Vagina (tissue), 2 donors: Measurements from ENCODE around the gene PHLDB3. TPM values are rescaled to one million over a fixed set of nuclear protein-coding genes. Genes with fewer than 3 reads are reported as not detected.
A peak's percentile ranks its signal among the peaks of the same experiment; 100 is the strongest.
"Not testable (repeated sequence)": the region's sequence is repeated elsewhere in the genome, so short reads cannot be mapped to it uniquely, and the experiment has no call there.

Experiments used
- DNase-seq, 2 donors: peaks; one replicate each; pipeline ENCODE4 v3.0.0-alpha.2; 2017; ENCODE audit errors: extremely low spot score in 2 of 2
- H3K27ac ChIP-seq: fragments of 200-600 bp; sonication (generic); one replicate; pipeline ENCODE4 v1.5.1; 2019
- H3K27me3 ChIP-seq: fragments of 200-600 bp; sonication (generic); one replicate; pipeline ENCODE4 v1.5.1; 2019
- H3K36me3 ChIP-seq, 2 donors: fragments of 200-600 bp; sonication (generic); one replicate each; pipeline ENCODE4 v1.5.1; 2017 to 2019
- H3K4me1 ChIP-seq: fragments of 200-600 bp; sonication (generic); one replicate; pipeline ENCODE4 v1.5.1; 2019
- H3K4me3 ChIP-seq, 2 donors: fragments of 200-600 bp; sonication (generic); 1 replicate in 1 of 2; 2 replicates in 1 of 2; pipeline ENCODE4 v1.5.1; 2016 to 2019
- H3K9me3 ChIP-seq: fragments of 200-600 bp; sonication (generic); one replicate; pipeline ENCODE4 v1.5.1; 2019
- POLR2A ChIP-seq, 2 donors: fragments of 450-650 bp; IDR thresholded peaks; one replicate each; pipeline ENCODE4 v1.6.1; 2017; ENCODE audit warnings: antibody characterized with exemption in 2 of 2, mild to moderate bottlenecking in 2 of 2, moderate library complexity in 2 of 2
- POLR2AphosphoS5 ChIP-seq, 2 donors: sonication (generic); formaldehyde crosslinking; IDR thresholded peaks; one replicate each; pipeline ENCODE4 v1.9.0; 2017; ENCODE audit warnings: antibody characterized with exemption in 2 of 2, mild to moderate bottlenecking in 2 of 2, low read depth in 1 of 2; ENCODE audit not compliant: insufficient read depth in 1 of 2
- intact Hi-C: fragments of 100-400 bp; cut with DNase I; formaldehyde crosslinking; loops from one replicate; pipeline ENCODE4 v1.15.1; 2023
- total RNA-seq: library from RNA; depleted of rRNA; stranded (reverse); fragments of >200 nt; gene quantifications from one replicate; pipeline ENCODE4 v1.2.3, GENCODE V29; 2016
- TF ChIP-seq, protein P1 (sequence below), 3 experiments: fragments of 450-650 bp in 2 of 3; fragments of 200-600 bp in 1 of 3; sonication (generic) in 1 of 3; IDR thresholded peaks; one replicate each; pipeline ENCODE4 v1.5.1; 2017 to 2019; ENCODE audit warnings: antibody characterized with exemption in 3 of 3, mild to moderate bottlenecking in 2 of 3, moderate library complexity in 2 of 3

The PHLDB3 gene
- total RNA-seq, 1 donor from 2014 or later = 24.3 TPM

DNA sequence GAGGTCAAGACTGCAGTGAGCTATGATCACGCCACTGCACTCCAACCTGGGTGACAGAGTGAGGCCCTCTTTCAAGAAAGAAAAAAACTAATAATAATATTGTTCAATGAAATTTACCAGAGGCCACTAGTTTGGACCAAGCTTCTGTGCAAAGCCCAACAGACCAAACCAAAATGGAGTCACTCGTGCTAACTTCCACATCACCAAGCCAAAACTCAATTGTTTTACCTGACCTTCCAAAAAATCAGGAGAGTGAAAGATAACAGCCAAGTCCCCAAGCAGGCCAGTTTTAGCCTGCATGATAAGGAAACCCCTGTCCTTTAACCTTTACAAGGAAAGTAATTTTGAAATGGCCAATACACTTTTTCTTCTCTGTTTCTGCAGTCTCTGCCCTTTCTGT, 59.1 kb downstream of the PHLDB3 start:
- H3K4me3 ChIP-seq = no peak overlapping the region
- TF ChIP-seq, protein P1, sequence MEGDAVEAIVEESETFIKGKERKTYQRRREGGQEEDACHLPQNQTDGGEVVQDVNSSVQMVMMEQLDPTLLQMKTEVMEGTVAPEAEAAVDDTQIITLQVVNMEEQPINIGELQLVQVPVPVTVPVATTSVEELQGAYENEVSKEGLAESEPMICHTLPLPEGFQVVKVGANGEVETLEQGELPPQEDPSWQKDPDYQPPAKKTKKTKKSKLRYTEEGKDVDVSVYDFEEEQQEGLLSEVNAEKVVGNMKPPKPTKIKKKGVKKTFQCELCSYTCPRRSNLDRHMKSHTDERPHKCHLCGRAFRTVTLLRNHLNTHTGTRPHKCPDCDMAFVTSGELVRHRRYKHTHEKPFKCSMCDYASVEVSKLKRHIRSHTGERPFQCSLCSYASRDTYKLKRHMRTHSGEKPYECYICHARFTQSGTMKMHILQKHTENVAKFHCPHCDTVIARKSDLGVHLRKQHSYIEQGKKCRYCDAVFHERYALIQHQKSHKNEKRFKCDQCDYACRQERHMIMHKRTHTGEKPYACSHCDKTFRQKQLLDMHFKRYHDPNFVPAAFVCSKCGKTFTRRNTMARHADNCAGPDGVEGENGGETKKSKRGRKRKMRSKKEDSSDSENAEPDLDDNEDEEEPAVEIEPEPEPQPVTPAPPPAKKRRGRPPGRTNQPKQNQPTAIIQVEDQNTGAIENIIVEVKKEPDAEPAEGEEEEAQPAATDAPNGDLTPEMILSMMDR (IDR thresholded peaks at IDR 0.05) = no peak
- no peak for TF ChIP-seq POLR2AphosphoS5 (IDR thresholded peaks at IDR 0.05; ENCODE audit: insufficient read depth in 1 of 2, low read depth in 1 of 2)
- TF ChIP-seq POLR2A (IDR thresholded peaks at IDR 0.05) = no peak
- H3K4me1 ChIP-seq = no peaks in the 10 kb centered on the region
- no peak overlapping the region for H3K27ac ChIP-seq
- no peaks in the 10 kb centered on the region for H3K27me3 ChIP-seq
- no peaks in the 10 kb centered on the region for H3K9me3 ChIP-seq
- intact Hi-C loops = loop anchor here (5.0 kb wide), 1 partner anchor 72 kb away; no protein-coding TSS in a partner anchor
- H3K36me3 ChIP-seq = no peaks in the 10 kb centered on the region
- DNase-seq = no peak

DNA sequence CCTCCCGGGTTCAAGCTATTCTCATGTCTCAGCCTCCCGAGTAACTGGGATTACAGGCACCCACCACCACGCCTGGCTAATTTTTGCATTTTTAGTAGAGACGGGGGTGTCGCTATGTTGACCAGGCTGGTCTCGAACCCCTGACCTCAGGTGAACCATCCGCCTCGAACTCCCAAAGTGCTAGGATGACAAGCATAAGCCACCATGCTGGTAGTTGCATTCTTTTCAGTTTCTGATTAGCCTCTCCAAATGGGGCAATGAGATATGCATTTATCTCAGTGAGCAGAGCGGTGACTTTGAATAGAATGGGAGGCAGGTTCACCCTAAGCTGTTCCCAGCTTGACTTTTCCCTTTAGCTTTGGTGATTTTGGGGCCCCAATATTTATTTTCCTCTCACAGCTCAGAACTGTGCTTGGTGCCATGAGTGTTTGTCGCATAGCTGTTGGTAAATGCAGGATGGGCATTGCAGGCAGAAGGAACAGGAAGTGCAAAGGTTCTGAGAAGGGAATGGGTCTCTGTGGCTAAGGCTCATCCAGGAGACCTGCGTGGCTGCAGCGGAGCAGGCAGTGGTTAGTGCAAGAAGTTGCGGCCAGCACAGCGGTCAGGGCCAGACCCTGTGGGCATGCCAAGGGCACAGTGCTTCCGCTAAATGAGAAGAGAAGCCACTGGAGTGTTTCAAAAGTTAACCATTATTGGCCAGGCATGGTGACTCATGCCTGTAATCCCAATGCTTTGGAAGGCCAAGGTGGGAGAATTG, 59.8 kb downstream of the PHLDB3 start:
- Histone ChIP-seq H3K36me3 (no peaks in the 10 kb centered on the region), H3K4me3 (no peak overlapping the region), H3K27me3 (no peaks in the 10 kb centered on the region), H3K4me1 (peaks cover under 1% of the 10 kb centered on the region), H3K9me3 (no peaks in the 10 kb centered on the region), H3K27ac (no peak overlapping the region)
- TF ChIP-seq POLR2A (IDR thresholded peaks at IDR 0.05) = no peak
- no peak for TF ChIP-seq POLR2AphosphoS5 (IDR thresholded peaks at IDR 0.05; ENCODE audit: insufficient read depth in 1 of 2, low read depth in 1 of 2)
- TF ChIP-seq, protein P1 (IDR thresholded peaks at IDR 0.05) = no peak
- no peak for DNase-seq
- intact Hi-C loops = loop anchor here (5.0 kb wide), 1 partner anchor 73 kb away; no protein-coding TSS in a partner anchor

DNA sequence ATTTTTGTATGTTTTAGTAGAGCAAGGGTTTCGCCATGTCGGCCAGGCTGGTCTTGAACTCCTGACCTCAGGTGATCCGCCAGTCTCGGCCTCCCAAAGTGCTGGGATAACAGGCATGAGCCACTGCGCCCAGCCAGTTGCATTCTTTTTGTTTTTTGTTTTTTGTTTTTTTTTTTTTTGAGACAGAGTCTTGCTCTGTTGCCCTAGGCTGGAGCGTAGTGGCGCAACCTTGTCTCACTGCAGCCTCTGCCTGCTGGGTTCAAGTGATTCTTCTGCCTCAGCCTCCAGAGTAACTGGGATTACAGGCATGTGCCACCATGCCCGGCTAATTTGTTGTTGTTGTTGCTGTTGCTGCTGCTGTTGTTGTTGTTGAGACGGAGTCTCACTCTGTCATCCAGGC, 60.5 kb downstream of the PHLDB3 start:
- H3K9me3 ChIP-seq, intact Hi-C loops, H3K4me1 ChIP-seq, H3K27me3 ChIP-seq, H3K4me3 ChIP-seq, H3K27ac ChIP-seq, H3K36me3 ChIP-seq, DNase-seq: not testable (repeated sequence)

DNA sequence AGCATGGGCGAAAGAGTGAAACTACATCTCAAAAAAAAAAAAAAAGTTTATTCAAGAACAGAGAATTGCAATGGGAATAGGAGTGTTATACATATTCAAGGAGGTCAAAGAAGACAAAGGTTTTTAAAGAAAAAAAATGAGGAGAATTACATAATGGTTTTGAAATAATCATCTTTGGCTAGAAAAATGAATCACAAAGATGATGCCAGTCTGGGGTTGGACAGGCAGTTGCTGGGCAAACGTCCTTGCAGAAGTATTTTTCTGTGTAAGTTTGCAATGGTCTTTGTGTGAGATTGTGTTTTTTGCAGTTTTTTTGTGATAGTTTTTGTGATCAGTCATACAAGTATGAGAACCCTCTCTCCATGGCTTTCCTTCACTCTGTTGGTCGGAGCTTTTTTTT, 62.8 kb downstream of the PHLDB3 start:
- Histone ChIP-seq H3K4me1 (peaks cover 23% of the 10 kb centered on the region), H3K27ac (no peak overlapping the region), H3K9me3 (no peaks in the 10 kb centered on the region), H3K4me3 (no peak overlapping the region), H3K36me3 (no peaks in the 10 kb centered on the region), H3K27me3 (no peaks in the 10 kb centered on the region)
- DNase-seq = no peak
- intact Hi-C loops = no loop called here
- TF ChIP-seq POLR2A (IDR thresholded peaks at IDR 0.05) (no peak), POLR2AphosphoS5 (IDR thresholded peaks at IDR 0.05; ENCODE audit: insufficient read depth in 1 of 2, low read depth in 1 of 2) (no peak)
- TF ChIP-seq, protein P1 (IDR thresholded peaks at IDR 0.05) = no peak

DNA sequence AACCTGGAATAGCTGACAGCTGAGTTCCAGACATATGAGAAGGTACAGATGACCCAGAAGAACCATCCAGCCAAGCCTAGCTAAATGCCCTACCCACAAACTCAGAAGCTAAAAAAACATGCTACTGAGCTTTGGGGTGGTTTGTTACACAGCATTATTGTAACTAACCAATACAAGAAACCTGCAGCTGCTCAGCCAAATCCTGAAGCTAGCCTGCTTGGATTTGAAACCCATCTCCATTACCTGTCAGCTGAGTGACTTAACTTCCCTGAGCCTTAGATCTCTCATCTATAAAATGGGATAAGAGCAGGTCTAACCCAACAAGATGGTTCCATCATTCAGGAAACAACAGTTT, 64.9 kb downstream of the PHLDB3 start:
- no peak for DNase-seq
- intact Hi-C loops = no loop called here
- H3K36me3 ChIP-seq = no peaks in the 10 kb centered on the region
- no peak overlapping the region for H3K4me3 ChIP-seq
- peaks cover 23% of the 10 kb centered on the region for H3K4me1 ChIP-seq
- H3K9me3 ChIP-seq = no peaks in the 10 kb centered on the region
- H3K27ac ChIP-seq = peak overlapping the region; percentile 70
- TF ChIP-seq, protein P1 (IDR thresholded peaks at IDR 0.05) = no peak
- TF ChIP-seq POLR2AphosphoS5 (IDR thresholded peaks at IDR 0.05; ENCODE audit: insufficient read depth in 1 of 2, low read depth in 1 of 2) (no peak), POLR2A (IDR thresholded peaks at IDR 0.05) (no peak)
- H3K27me3 ChIP-seq = no peaks in the 10 kb centered on the region
